Measurements from ENCODE around the gene CRIP2. TPM values are rescaled to one million over a fixed set of nuclear protein-coding genes. Genes with fewer than 3 reads are reported as not detected.

The CRIP2 gene
- total and polyA plus RNA-seq, 2 of the 8 experiments (the other 6 are each of a cell fraction or from before 2014, with no cell fraction given) = 4.2 to 13.5 TPM

- H2AK5ac ChIP-seq (ENCODE audit: low read depth, low read length) = no peak overlapping the region
- no peak overlapping the region for H2BK120ac ChIP-seq (replicated peaks; ENCODE audit: low read depth, low read length)
- no peak overlapping the region for H3K18ac ChIP-seq (ENCODE audit: extremely low read depth, low read length)
- peaks cover 0 to 24% (median 3%) of the 10 kb centered on the region in 4 experiments; a peak in 5 of 8 replicates for H3K36me3 ChIP-seq (ENCODE audit: control insufficient read depth in 2 of 4, insufficient read depth in 4 of 4, low read length in 3 of 4)
- peaks cover 14% of the 10 kb centered on the region; the same call in 1 of the 2 replicates for H3K23me2 ChIP-seq (ENCODE audit: low read depth, low read length)
- ChIA-PET CTCF (ENCODE audit: partially characterized antibody) (interaction anchor here (0.6 to 5.3 kb wide), 28 partner anchors 10 to 1752 kb away, joined by 3 to 70 read pairs (median 4); partner anchors contain the start of gene CRIP1), POLR2A (ENCODE audit: partially characterized antibody) (interaction anchor here (0.9 to 2.1 kb wide), 6 partner anchors 9 to 57 kb away, joined by 3 to 6 read pairs (median 4); no protein-coding TSS in a partner anchor)
- H4K8ac ChIP-seq (ENCODE audit: extremely low read depth, insufficient read depth, low read length) = no peak overlapping the region; the same call in 1 of the 2 replicates
- no peak overlapping the region for H3K9ac ChIP-seq (replicated peaks in 1 of 4; ENCODE audit: extremely low read depth in 1 of 4, low read depth in 3 of 4, low read length in 3 of 4)
- H3K23ac ChIP-seq (ENCODE audit: insufficient read length) = no peak overlapping the region
- FAIRE-seq (no peak), DNase-seq (ENCODE audit: low read depth in 1 of 2, low spot score in 2 of 2) (no peak)
- H3K4me1 ChIP-seq (replicated peaks in 1 of 4; ENCODE audit: control insufficient read depth in 3 of 4, insufficient read depth in 4 of 4, low read length in 3 of 4) = peaks cover 0 to 29% (median 18%) of the 10 kb centered on the region in 4 experiments; a peak in 6 of 7 replicates
- H2BK15ac ChIP-seq (ENCODE audit: low read length) = no peak overlapping the region
- no peak overlapping the region for H2BK20ac ChIP-seq (ENCODE audit: low read length)
- no peaks in the 10 kb centered on the region for H3K9me3 ChIP-seq (ENCODE audit: insufficient read depth in 2 of 2, low read depth in 1 of 2, low read length in 1 of 2)
- no peak for TF ChIP-seq RXRA (IDR thresholded peaks at IDR 0.05; ENCODE audit: insufficient read depth, low read depth, low read length)
- H3K79me1 ChIP-seq (ENCODE audit: low read depth, low read length) = no peaks in the 10 kb centered on the region
- no peak overlapping the region for H3K4me3 ChIP-seq (ENCODE audit: extremely low read depth in 1 of 4, insufficient read depth in 2 of 4, low read depth in 3 of 4, low read length in 4 of 4)
- peaks cover 20 to 29% (median 23%) of the 10 kb centered on the region in 4 experiments; a peak in 6 of 7 replicates for H3K27me3 ChIP-seq (replicated peaks in 1 of 4; ENCODE audit: control insufficient read depth in 3 of 4, extremely low read depth in 1 of 4, insufficient read depth in 3 of 4, low read length in 3 of 4)
- WGBS, 2 experiments (ENCODE audit: extremely low coverage in 1 of 2, insufficient coverage in 1 of 2, insufficient read length in 1 of 2, insufficient replicate concordance in 2 of 2, low coverage in 1 of 2, low lambda C conversion rate in 2 of 2, missing lambda C conversion rate in 1 of 2) = 85% methylated on average over 8 of the region's 8 CpGs; no CpG with 5 or more reads in 1 of the 2 experiments
- no peak overlapping the region for H2AFZ ChIP-seq (ENCODE audit: low read length)
- 0 out of 2 replicates have a peak overlapping the region, but pooled peaks have one; percentile 35 for H2BK5ac ChIP-seq (ENCODE audit: low read depth, low read length)
- H3K79me2 ChIP-seq (ENCODE audit: control insufficient read depth in 1 of 2, insufficient read depth in 2 of 2, low read length in 2 of 2) = no peaks in the 10 kb centered on the region
- no peak overlapping the region for H4K5ac ChIP-seq (ENCODE audit: insufficient read length, low read depth, low read length)
- peaks cover 9 to 34% of the 10 kb centered on the region in 2 experiments for H4K20me1 ChIP-seq (replicated peaks in 1 of 2; ENCODE audit: control insufficient read depth in 1 of 2, insufficient read depth in 2 of 2, low read length in 2 of 2)
- H4K91ac ChIP-seq (replicated peaks; ENCODE audit: insufficient read length, low read length) = no peak overlapping the region
- no peak overlapping the region for H3K14ac ChIP-seq (ENCODE audit: insufficient read length)
- no peak overlapping the region for H3K4me2 ChIP-seq (ENCODE audit: insufficient read depth in 1 of 2, low read depth in 2 of 2, low read length in 2 of 2)
- H2BK12ac ChIP-seq (ENCODE audit: low read depth, low read length) = no peak overlapping the region
- H3K56ac ChIP-seq (replicated peaks; ENCODE audit: insufficient read length, low read depth, low read length) = no peak overlapping the region
- H3K4ac ChIP-seq (replicated peaks; ENCODE audit: insufficient read length, low read depth, low read length) = no peak overlapping the region
- no peak overlapping the region for H3K27ac ChIP-seq (ENCODE audit: low read depth, low read length)
Observed at GRCh38 chr14:105471823-105472485, 2.7 kb upstream of the CRIP2 start.
